Progenitor cell of endocrine pancreas (in vitro differentiated cells): ENCODE measurements around the gene DSN1. TPM values are rescaled to one million over a fixed set of nuclear protein-coding genes. Genes with fewer than 3 reads are reported as not detected.

ENCODE experiments used
- DNase-seq: peaks from one replicate; pipeline ENCODE4 v3.0.0; 2021; ENCODE audit warnings: low spot score; ENCODE audit not compliant: unreplicated experiment
- H3K27ac Mint-ChIP-seq: 2 replicates; pipeline ENCODE4 v1.8.0; 2021; ENCODE audit warnings: mild to moderate bottlenecking, moderate library complexity, mixed read lengths
- H3K27me3 Mint-ChIP-seq: 2 replicates; pipeline ENCODE4 v1.8.0; 2021; ENCODE audit warnings: mixed read lengths
- H3K36me3 Mint-ChIP-seq: 2 replicates; pipeline ENCODE4 v1.8.0; 2022; ENCODE audit warnings: mixed read lengths; ENCODE audit not compliant: insufficient read depth
- H3K4me1 Mint-ChIP-seq: 2 replicates; pipeline ENCODE4 v1.8.0; 2021; ENCODE audit warnings: low read depth, mixed read lengths
- H3K4me3 Mint-ChIP-seq: 2 replicates; pipeline ENCODE4 v1.8.0; 2021; ENCODE audit warnings: low read depth, mild to moderate bottlenecking, moderate library complexity, mixed read lengths
- H3K9me3 Mint-ChIP-seq: 2 replicates; pipeline ENCODE4 v1.8.0; 2021; ENCODE audit warnings: low read depth, mixed read lengths
- CTCF ChIP-seq: fragments of 200-600 bp; sonication (generic); IDR thresholded peaks from one replicate; pipeline ENCODE4 v1.5.0; 2021; ENCODE audit warnings: antibody characterized with exemption, mild to moderate bottlenecking; ENCODE audit not compliant: unreplicated experiment
- total RNA-seq: library from RNA; stranded (reverse); gene quantifications from 2 replicates; pipeline ENCODE4 v1.2.1, GENCODE V29; 2021

DSN1 gene
- total RNA-seq, 1 donor from 2014 or later, result 17.5 TPM

GRCh38 chr20:36778831-36779655, 5.5 kb upstream of the DSN1 start:
- H3K27ac Mint-ChIP-seq, result no peak overlapping the region

GRCh38 chr20:36777576-36777975, 4.0 kb upstream of the DSN1 start:
- Mint-ChIP-seq H3K4me1 (peaks cover 6% of the 10 kb centered on the region), H3K27ac (no peak overlapping the region), H3K4me3 (no peak overlapping the region), H3K36me3 (peaks cover under 1% of the 10 kb centered on the region), H3K9me3 (no peaks in the 10 kb centered on the region), H3K27me3 (no peaks in the 10 kb centered on the region)
- no peak for TF ChIP-seq CTCF
- DNase-seq, result no peak

More at GRCh38 chr20:36778831-36779655, 5.5 kb upstream of the DSN1 start:
- no peaks in the 10 kb centered on the region for H3K27me3 Mint-ChIP-seq
- TF ChIP-seq CTCF, result no peak
- no peak for DNase-seq
- H3K36me3 Mint-ChIP-seq, result peaks cover 9% of the 10 kb centered on the region
- H3K4me3 Mint-ChIP-seq, result no peak overlapping the region
- H3K9me3 Mint-ChIP-seq, result no peaks in the 10 kb centered on the region
- peaks cover 2% of the 10 kb centered on the region for H3K4me1 Mint-ChIP-seq

GRCh38 chr20:36777167-36777566, 3.6 kb upstream of the DSN1 start:
- peaks cover 7% of the 10 kb centered on the region for H3K4me1 Mint-ChIP-seq
- TF ChIP-seq CTCF, result no peak
- no peak for DNase-seq

GRCh38 chr20:36775826-36776225, 2.3 kb upstream of the DSN1 start:
- no peaks in the 10 kb centered on the region for H3K27me3 Mint-ChIP-seq
- TF ChIP-seq CTCF, result no peak
- DNase-seq, result no peak
- H3K27ac Mint-ChIP-seq, result peak overlapping the region; percentile 5
- H3K4me1 Mint-ChIP-seq, result peaks cover 7% of the 10 kb centered on the region
- H3K9me3 Mint-ChIP-seq, result no peaks in the 10 kb centered on the region
- no peak overlapping the region for H3K4me3 Mint-ChIP-seq
- H3K36me3 Mint-ChIP-seq, result no peaks in the 10 kb centered on the region

More at GRCh38 chr20:36777167-36777566, 3.6 kb upstream of the DSN1 start:
- H3K4me3 Mint-ChIP-seq, result no peak overlapping the region
- no peaks in the 10 kb centered on the region for H3K36me3 Mint-ChIP-seq
- H3K27me3 Mint-ChIP-seq, result no peaks in the 10 kb centered on the region
- no peaks in the 10 kb centered on the region for H3K9me3 Mint-ChIP-seq
- H3K27ac Mint-ChIP-seq, result no peak overlapping the region

- peak overlapping the region; percentile 57 for H3K27ac Mint-ChIP-seq
- peaks cover 2% of the 10 kb centered on the region for H3K36me3 Mint-ChIP-seq
- peaks cover 7% of the 10 kb centered on the region for H3K4me1 Mint-ChIP-seq
- no peaks in the 10 kb centered on the region for H3K9me3 Mint-ChIP-seq
- DNase-seq, result no peak
- TF ChIP-seq CTCF, result no peak
- peak overlapping the region; percentile 94 for H3K4me3 Mint-ChIP-seq
- H3K27me3 Mint-ChIP-seq, result no peaks in the 10 kb centered on the region
Measured at GRCh38 chr20:36775196-36775595, 1.6 kb upstream of the DSN1 start.
